HG03039 (cell line): ENCODE results near the gene WDR13.

Experiments
- ATAC-seq: cut with Tn5 transposase; IDR thresholded peaks from one replicate; pipeline ENCODE4 v1.9.1; 2021; ENCODE audit warnings: mild to moderate bottlenecking, moderate library complexity; ENCODE audit not compliant: unreplicated experiment

Gene WDR13

DNA sequence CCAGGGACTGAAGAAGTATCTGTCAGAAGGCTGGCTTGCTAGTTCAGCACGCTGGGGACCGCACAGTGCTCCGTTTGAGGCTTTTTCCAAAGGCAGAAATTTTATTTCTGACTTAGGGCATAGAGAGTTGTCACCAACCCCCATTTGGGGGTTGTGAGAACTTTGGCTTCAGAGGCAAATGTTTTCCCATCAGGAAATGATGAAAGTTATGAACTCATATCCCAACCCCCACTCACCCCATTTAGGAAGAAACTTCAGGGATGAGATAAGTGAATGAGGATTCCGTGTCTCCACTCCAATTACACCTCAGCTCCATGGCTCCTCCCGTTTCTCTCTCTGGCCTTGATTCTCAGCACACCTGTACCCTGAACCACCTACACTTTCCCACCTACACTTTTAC is 4.3 kb upstream of the WDR13 start:
- no peak for ATAC-seq

DNA sequence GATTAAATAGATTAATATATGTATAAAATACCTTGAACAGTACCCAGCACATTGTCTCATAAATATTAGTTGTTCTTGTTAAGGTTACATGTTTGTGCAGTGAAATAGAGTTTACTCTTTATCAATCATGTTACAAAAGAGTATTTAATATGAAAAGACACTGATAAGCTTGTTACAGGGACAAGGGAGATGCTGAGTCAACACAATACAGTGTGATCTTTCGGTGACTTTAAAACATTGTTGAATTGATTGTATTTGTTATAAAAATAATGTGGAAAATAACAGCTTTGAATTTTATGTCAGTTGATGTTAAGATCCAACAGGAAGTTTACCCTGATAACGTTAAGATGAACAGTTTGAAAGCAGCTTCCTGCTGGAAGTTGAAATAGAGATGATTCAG is 1.4 kb upstream of the WDR13 start:
- ATAC-seq, result no peak

DNA sequence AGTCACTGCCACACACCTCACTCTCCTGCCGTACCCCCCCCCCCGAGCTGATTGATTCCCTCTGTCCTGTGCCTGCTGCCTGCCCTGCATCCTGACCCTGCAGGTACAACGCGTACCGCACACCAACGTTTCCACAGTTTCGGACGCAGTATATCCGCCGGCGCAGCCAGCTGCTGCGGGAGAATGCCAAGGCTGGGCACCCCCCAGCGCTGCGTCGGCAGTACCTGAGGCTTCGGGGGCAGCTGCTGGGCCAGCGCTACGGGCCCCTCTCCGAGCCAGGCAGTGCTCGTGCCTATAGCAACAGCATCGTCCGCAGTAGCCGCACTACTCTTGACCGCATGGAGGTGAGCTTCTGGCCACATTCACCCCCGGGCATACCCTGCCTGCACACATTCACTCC is 1.3 kb downstream of the WDR13 start:
- no peak for ATAC-seq

DNA sequence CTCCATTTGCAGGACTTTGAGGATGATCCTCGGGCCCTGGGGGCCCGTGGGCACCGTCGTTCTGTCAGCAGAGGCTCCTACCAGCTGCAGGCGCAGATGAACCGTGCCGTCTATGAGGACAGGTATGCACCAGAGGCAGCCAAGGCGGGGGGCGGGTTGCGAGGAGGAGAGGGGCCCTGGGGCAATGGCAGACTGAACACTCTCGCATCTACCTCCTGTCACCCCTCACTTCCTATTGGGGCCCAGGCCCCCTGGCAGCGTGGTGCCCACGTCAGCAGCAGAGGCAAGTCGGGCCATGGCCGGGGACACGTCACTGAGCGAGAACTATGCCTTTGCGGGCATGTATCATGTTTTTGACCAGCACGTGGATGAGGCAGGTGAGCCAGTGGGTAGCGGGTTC is 2.0 kb downstream of the WDR13 start:
- ATAC-seq, result no peak

DNA sequence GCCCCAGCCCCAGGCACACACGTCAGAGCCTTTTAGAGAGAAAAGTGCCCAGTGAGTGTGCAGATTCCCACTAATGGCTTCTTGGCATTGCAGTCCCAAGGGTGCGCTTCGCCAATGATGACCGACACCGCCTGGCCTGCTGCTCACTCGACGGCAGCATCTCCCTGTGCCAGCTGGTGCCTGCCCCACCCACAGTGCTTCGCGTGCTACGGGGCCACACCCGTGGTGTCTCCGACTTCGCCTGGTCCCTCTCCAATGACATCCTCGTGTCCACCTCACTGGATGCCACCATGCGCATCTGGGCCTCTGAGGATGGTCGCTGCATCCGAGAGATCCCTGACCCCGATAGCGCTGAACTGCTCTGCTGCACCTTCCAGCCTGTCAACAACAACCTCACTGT is 2.9 kb downstream of the WDR13 start:
- no peak for ATAC-seq

DNA sequence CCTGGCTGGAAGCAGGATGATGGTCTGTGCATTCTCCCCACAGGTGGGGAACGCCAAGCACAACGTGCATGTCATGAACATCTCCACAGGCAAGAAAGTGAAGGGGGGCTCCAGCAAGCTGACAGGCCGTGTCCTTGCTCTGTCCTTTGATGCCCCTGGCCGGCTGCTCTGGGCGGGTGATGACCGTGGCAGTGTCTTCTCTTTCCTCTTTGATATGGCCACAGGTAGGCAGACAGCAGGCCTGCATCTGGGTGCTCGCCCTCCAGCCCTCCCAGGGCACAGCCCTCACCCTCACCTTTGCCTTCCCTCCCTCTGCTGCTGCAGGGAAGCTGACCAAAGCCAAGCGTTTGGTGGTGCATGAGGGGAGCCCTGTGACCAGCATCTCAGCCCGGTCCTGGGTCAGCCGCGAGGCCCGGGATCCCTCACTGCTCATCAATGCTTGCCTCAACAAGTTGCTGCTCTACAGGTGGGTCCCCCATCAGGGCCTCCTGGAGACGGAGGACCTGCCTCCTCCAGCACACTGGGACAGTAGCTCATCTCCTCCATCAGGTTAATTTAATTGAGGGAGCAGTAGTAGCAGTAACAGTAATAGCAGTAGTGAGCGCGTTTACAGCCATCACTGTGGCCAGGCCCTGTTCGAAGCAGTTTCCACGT is 4.6 kb downstream of the WDR13 start:
- no peak for ATAC-seq

DNA sequence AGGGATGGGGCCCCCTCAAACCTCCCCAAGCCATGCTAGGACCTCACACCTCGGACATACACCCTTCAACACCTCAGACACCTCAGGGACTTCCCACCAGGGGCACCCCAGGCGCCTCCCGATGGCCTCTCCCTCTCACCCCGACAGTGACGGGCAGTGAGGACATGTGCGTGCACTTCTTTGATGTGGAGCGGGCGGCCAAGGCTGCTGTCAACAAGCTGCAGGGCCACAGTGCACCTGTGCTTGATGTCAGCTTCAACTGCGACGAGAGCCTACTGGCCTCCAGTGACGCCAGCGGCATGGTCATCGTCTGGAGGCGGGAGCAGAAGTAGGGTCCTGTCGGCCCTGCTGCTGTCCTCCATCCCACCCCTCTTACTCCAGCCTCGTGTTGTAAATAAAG is 7.4 kb downstream of the WDR13 start:
- no peak for ATAC-seq

DNA sequence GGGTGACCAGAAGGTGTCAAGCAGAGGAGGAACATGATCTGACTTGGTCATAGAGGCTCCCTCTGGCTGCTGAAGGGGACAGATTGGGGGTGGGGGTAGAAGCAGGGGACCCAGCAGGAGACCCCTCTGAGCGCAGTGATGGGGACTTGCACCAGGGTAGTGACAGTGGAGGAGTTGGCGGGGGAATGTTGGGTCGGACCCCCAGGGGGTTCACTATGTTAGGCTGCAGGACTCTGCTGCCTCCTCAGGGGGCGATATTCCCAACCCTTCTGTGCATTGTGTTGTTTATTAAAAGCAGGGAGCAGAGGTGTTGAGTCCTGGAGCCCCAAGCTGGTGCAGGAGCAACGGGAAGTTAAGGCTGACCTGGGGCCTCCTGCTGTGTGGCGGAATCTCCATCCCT is 8.8 kb downstream of the WDR13 start:
- ATAC-seq, result no peak

DNA sequence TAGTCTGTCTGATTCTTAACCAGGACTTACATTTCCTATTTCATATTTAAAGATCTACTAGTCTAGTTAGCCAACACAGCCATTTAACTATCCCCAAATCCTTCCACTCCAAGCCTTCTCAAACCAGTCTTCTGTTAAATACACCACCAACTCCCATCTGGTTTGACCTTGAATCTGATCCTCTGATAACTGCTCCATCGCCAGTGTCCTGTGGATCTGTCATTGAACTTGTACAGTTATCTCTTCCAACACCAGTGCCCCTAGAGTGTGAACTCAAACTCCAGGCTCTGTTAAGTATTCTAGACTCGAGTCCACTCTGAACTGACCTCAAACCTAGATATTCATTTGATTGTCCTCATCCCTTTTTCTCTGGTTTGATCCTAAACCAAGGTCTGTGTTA is 14.4 kb downstream of the WDR13 start:
- ATAC-seq, result no peak

DNA sequence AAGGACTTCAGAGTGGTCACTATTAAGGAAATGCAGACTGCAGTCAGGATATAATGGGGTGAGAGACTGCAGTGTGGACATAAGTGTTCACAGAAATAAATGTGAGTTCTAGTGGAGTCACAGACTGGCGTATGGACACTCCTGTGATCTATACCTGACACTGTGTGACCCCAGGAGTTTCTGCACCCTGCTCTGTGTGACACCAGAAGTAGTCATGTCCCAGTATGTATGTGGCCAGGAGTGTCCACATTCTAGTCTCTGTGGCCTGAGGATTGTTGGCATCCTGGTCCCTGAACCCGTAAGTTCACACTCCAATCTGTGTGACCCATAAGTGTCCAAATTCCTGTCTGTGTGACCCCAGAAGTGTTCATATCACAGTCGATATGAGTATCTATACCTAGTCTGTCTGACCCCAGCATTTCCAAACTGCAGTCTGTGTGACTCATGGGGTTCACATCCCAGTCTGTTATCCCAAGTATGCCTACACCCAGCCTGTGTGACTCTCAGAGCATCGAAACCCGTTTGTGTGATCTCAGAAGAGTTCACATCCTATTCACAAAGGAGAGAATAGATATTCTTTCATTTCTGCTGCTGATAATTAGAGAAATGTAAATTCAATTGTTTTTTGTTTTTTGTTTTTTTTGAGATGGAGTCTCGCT is 16.3 kb downstream of the WDR13 start:
- no peak for ATAC-seq

DNA sequence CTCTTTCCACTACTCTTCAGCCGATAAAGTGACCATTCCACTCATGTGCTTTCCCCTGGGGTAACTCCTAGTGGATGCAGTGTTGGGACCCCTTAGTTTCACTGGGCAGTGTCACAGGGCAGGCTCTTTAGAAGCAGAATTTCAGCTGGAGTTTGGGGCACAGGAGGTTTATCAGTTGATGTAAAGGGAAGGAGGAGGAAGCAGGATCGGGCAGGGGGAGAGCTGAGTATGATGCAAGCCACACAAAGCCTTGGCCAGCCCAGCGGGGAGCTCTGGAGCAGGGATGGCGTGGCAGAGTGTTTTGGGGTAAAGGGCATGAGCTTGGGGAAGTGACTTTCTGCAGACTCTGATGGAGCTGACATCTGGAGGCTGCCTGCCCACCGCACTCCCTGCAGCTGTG is 19.3 kb downstream of the WDR13 start:
- no peak for ATAC-seq

DNA sequence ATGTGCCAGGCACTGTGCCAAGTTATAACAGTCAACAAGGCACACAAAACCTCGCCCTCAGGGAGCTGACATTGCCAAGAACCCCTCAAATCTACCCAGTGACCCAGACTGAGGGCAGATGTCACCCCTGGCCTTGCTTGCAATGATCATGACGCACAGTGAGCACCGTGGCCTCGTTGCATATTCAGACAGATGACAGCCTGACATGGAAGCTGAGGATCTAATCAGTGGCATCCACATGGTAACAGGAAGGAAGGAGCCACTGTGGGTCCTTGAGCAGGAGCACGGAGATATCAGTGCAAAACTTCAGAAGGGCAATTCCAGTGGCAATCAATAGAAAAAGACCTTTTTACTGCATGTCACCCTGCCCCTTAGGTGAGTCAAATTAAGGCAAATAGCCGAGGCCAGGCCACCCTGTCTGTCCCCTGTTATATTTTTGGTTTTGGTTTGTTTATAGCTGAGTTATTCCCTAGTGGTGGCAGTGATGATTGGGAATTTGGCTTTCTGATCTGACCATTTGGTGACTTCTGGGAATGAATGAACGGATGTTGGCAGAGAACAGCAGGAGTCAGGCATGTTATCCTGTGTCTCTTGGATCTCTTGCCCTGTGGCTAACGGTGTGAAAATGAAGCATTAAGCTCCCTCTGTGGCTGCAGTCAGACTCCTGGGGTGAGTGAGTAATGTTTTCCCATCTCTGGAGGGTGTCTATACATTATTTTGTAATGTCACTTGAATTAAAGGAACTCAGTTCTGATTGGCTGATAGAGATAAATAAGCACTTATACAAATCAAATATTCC is 20.4 kb downstream of the WDR13 start:
- no peak for ATAC-seq

DNA sequence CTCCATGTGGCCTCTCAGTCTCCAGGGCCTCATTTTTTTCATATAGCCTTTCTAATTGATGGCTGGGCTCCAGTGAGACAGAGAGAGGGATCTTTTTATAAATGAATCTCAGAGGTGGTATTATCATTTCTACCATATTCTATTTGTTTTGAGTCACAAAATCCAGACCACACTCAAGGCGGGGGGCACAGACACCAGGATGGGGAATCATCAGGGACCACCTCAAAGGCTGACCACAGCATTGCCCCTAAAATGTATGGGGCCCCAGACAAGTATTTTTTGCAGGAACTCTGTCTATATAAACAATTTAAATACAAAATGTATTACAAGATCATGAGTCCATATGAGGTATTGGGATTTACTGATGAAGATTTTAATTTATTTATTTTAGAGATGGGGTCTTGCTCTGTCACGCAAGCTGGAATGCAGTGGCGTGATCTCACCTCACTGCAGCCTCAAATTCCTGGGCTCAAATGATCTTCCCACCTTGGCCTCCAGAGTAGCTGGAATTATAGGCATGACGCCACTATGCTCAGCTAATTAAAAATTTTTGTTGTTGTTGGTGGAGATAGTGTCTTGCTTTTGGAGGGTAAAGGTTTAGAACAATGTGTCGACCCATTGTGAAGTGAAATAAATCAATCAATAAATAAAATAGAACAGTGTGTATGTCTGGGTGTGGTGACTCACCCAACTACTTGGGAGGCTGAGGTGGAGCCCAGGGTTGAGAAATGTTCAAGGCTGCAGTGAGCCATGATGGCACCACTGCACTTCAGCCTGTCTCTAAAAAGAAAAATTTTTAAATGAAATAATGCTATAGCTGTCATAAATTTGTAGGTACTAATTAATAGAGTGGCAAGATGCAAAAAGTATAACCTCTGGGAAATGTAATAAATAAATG is 29.4 kb downstream of the WDR13 start:
- ATAC-seq, result no peak

DNA sequence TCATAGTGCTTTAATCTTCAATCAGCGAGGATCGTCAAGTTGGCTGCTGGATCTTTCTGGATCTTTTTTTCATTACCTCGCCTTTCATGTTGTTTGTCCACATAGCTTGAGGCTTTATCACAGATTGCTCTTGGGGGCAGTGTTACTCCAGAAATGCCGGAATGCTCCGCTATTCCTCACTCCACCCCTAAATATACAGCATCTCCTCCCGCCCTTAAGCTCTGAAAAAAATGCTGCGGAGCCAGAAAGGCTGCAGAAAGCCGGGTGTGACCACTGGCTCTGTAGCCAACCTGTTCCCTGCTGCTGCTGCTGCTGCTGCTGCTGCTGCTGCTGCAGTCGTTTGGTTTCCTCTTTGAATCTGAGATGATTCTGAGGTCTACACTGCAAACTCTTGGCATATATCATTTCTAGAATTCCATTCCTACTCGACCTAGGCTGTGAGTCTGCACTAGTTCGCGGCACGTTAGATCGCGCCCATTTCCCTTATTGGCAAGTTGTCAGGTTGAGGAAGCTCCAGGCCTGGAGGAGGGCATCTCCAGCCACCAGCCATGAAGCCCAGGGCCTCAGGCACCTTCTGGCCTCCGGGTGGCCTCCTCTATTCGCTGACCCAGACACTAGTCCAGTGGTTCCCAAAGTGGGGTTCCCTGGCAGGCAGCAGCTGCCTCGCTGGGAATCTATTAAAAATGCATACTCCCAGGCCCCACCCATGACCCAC is 34.2 kb downstream of the WDR13 start:
- peak; percentile 43 for ATAC-seq

DNA sequence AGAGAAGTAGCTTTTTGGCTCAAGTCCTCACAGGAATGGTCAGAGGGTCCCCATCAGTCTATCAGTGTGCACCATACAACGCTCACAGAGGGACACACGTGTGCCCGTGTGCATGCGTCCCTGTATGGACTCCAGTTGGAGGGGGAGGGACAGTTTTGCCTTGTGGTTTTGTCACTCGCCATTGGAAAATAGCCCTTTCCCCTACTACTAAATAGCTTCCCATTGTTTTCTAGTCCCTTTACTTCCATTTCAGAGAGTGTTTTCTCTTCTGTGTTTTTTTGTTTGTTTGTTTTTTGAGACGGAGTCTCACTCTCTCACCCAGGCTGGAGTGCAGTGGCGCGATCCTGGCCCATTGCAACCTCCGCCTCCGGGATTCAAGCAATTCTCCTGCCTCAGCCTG is 34.9 kb downstream of the WDR13 start:
- ATAC-seq, result no peak

DNA sequence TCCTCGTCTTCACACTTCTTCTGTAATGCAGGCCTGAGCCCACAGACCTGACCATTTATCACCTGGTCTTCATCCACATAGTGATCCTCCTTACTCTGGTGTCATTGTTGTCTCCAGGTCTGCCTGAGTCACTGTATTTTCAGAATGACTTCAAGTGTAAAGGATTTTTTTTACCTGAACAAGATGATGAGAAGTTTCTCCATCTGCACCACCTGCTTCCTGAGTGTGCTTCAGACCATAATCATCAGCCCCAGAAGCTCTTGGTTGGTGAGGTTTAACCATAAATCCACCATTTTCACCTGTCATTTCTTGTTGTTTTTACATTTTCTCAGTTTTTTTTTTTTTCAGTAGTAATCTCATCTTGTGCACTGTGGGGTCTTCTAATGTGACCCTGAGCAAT is 39.0 kb downstream of the WDR13 start:
- no peak for ATAC-seq

DNA sequence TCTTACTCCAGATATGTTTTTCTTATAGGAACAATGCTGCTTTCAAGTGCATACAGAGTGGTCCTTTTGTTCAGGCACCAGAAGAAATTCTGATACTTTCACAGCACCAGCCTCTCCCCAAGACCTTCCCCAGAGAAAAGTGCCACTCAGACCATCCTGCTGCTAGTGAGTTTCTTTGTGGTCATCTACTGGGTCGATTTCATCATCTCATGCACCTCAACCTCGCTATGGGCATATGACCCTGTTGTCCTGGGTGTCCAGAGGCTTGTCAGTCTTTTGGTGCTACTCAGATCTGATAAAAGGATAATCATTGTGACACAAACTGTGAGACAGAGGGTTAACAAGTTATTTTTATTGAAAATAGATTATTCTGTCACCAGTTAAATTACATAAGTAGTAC is 39.5 kb downstream of the WDR13 start:
- no peak for ATAC-seq

DNA sequence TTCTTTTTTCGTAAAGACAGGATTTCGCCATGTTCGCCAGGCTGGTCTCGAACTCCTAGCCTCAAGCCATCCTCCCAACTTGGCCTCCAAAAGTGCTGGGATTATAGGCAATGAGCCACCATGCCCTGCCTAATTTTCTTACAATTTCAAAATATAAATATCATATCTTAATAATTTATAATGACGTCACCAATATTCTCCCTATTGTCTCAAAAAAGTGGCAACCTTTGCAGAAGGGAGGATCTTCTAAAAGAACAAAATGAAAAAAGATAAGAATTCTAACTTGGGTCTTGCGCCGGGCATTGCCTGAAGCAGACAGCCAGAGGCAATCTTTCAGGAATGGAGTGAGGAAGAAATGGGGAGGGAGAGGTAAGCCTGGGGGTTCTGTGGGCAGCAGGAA is 48.4 kb downstream of the WDR13 start:
- ATAC-seq, result no peak

DNA sequence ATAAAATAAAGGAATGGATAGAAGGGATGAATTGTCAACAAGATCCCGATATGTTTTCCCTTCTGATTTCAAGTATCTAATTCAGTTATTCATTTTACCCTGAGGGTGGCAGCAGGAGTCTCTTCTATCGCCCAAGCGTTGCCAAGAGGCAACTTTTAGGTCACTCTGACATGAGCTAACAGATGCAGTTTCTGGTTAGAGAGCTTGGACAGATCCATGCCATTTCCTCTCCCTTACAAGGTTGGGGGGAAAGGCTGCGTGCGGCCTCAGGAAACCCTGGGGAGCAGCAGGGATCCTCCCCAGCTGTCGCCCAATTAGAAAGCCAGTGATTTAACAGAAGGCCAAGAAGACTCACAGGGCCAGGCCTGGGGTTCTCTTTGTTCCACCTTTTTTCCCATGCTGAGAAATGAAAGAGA is 51.1 kb downstream of the WDR13 start:
- no peak for ATAC-seq

DNA sequence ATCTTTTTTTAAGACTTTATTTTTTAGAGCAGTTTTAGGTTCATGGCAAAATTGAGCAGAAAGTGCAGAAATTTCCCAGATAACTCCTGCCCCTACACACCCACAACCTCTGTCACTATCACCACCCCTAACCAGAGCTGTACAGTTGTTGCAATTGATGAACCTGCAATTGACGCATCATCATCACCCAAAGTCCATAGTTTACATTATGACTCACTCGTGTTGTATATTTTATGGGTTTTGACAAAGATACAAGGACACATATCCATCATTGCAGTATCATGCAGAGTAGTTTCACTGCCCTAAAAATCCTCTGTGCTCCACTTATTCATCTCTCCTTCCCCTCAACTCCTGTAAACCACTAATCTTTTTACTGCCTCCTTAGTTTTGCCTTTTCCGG is 51.8 kb downstream of the WDR13 start:
- no peak for ATAC-seq
